Body of pancreas (tissue), 4 donors: ENCODE results near the gene PNKP.

ENCODE experiments used
- CTCF ChIP-seq, 7 experiments: fragments of 450-650 bp in 4 of 7; fragments of 200-600 bp in 3 of 7; sonication (generic) in 3 of 7; IDR thresholded peaks; one replicate each; pipeline ENCODE4 v1.5.1; 2016 to 2019; ENCODE audit warnings: antibody characterized with exemption in 7 of 7
- POLR2A ChIP-seq, 3 donors: fragments of 450-650 bp; IDR thresholded peaks; one replicate each; pipeline ENCODE4 v1.6.1; 2016; ENCODE audit warnings: antibody characterized with exemption in 3 of 3, mild to moderate bottlenecking in 2 of 3

- TF ChIP-seq CTCF (IDR thresholded peaks at IDR 0.05) = no peak
- no peak for TF ChIP-seq POLR2A (IDR thresholded peaks at IDR 0.05)
These were observed 24.1 kb downstream of the PNKP start for GRCh38 chr19:49843265-49843664.
